Neutrophil (primary cell): ENCODE results near the gene PPP3R1.

ENCODE experiments used
- H3K27ac ChIP-seq: fragments of 200-600 bp; sonication (generic); 2 replicates; pipeline ENCODE4 v1.5.1; 2016; ENCODE audit warnings: mild to moderate bottlenecking, moderate library complexity
- H3K27me3 ChIP-seq: fragments of 200-600 bp; sonication (generic); 2 replicates; pipeline ENCODE4 v1.6.0; 2016; ENCODE audit warnings: mild to moderate bottlenecking
- H3K36me3 ChIP-seq: fragments of 200-600 bp; sonication (generic); 2 replicates; pipeline ENCODE4 v1.5.1; 2017
- H3K4me1 ChIP-seq, 2 experiments: fragments of 200-600 bp in 1 of 2; sonication (generic) in 1 of 2; 1 replicate in 1 of 2; 2 replicates in 1 of 2; pipeline versions ENCODE4 v1.5.1 to v1.6.1; 2013 to 2016; ENCODE audit warnings: low read depth in 1 of 2, low read length in 1 of 2, mild to moderate bottlenecking in 1 of 2, moderate library complexity in 1 of 2; ENCODE audit not compliant: control insufficient read depth in 1 of 2, insufficient read depth in 1 of 2
- H3K4me3 ChIP-seq, 2 experiments: fragments of 200-600 bp in 1 of 2; sonication (generic) in 1 of 2; 1 replicate in 1 of 2; 2 replicates in 1 of 2; pipeline ENCODE4 v1.5.1; 2013 to 2016; ENCODE audit warnings: low read depth in 1 of 2, low read length in 1 of 2, mild to moderate bottlenecking in 1 of 2, moderate library complexity in 1 of 2
- H3K9me3 ChIP-seq: fragments of 200-600 bp; sonication (generic); 2 replicates; pipeline ENCODE4 v1.5.1; 2016
- CTCF ChIP-seq: fragments of 200-600 bp; sonication (generic); IDR thresholded peaks from 2 replicates; pipeline ENCODE4 v1.5.1; 2016; ENCODE audit warnings: antibody characterized with exemption

Gene PPP3R1

GRCh38 chr2:68172521-68172920 lies 79.8 kb downstream of the PPP3R1 start:
- Histone ChIP-seq H3K27ac (peak overlapping the region; percentile 73), H3K4me3 (no peak overlapping the region), H3K9me3 (no peaks in the 10 kb centered on the region), H3K36me3 (no peaks in the 10 kb centered on the region), H3K4me1 (peaks cover 33 to 53% of the 10 kb centered on the region in 2 experiments), H3K27me3 (no peaks in the 10 kb centered on the region)
- TF ChIP-seq CTCF, result no peak

GRCh38 chr2:68171684-68172083 lies 80.6 kb downstream of the PPP3R1 start:
- Histone ChIP-seq H3K27ac (peak overlapping the region; percentile 73), H3K27me3 (no peaks in the 10 kb centered on the region), H3K4me1 (peaks cover 28 to 45% of the 10 kb centered on the region in 2 experiments), H3K36me3 (no peaks in the 10 kb centered on the region), H3K4me3 (no peak overlapping the region), H3K9me3 (no peaks in the 10 kb centered on the region)
- no peak for TF ChIP-seq CTCF

- TF ChIP-seq CTCF, result no peak
- Histone ChIP-seq H3K27ac (peak overlapping the region; percentile 73), H3K4me1 (peaks cover 23 to 40% of the 10 kb centered on the region in 2 experiments), H3K9me3 (no peaks in the 10 kb centered on the region), H3K36me3 (no peaks in the 10 kb centered on the region), H3K27me3 (no peaks in the 10 kb centered on the region), H3K4me3 (no peak overlapping the region)
These were observed 81.2 kb downstream of the PPP3R1 start for GRCh38 chr2:68171146-68171545.

GRCh38 chr2:68169308-68169707 lies 83.0 kb downstream of the PPP3R1 start:
- Histone ChIP-seq H3K27me3 (no peaks in the 10 kb centered on the region), H3K9me3 (no peaks in the 10 kb centered on the region), H3K4me3 (no peak overlapping the region), H3K4me1 (peaks cover 20 to 31% of the 10 kb centered on the region in 2 experiments), H3K27ac (no peak overlapping the region), H3K36me3 (no peaks in the 10 kb centered on the region)
- TF ChIP-seq CTCF, result no peak

GRCh38 chr2:68167186-68167585 lies 85.1 kb downstream of the PPP3R1 start:
- TF ChIP-seq CTCF, result no peak
- Histone ChIP-seq H3K4me3 (no peak overlapping the region), H3K9me3 (no peaks in the 10 kb centered on the region), H3K27ac (no peak overlapping the region), H3K36me3 (peaks cover 6% of the 10 kb centered on the region), H3K27me3 (no peaks in the 10 kb centered on the region), H3K4me1 (peaks cover 0 to 10% of the 10 kb centered on the region in 2 experiments)

GRCh38 chr2:68163641-68164040 lies 88.7 kb downstream of the PPP3R1 start:
- Histone ChIP-seq H3K27ac (no peak overlapping the region), H3K9me3 (no peaks in the 10 kb centered on the region), H3K4me1 (peaks cover under 1 to 5% of the 10 kb centered on the region in 2 experiments), H3K4me3 (no peak overlapping the region), H3K27me3 (no peaks in the 10 kb centered on the region), H3K36me3 (peaks cover 6% of the 10 kb centered on the region)
- no peak for TF ChIP-seq CTCF
